MM.1S (cell line): Measurements from ENCODE around the gene SSBP2.

Experiments used
- EZH2 ChIP-seq: fragments of 300-600 bp; sonication (generic); optimal IDR thresholded peaks from 2 replicates; pipeline ENCODE3; 2017; ENCODE audit warnings: low read depth, mild to moderate bottlenecking, antibody characterized with exemption, low read length, mixed read lengths
- EZH2phosphoT487 ChIP-seq: fragments of 300-600 bp; sonication (generic); IDR thresholded peaks from 2 replicates; pipeline ENCODE4 v1.6.1; 2018; ENCODE audit warnings: antibody characterized with exemption, low read length
- TF ChIP-seq, protein P1 (sequence below): fragments of 300-600 bp; sonication (generic); IDR thresholded peaks from 2 replicates; pipeline ENCODE4 v1.5.1; 2016; ENCODE audit warnings: antibody characterized with exemption, low read length, mixed read lengths

DNA sequence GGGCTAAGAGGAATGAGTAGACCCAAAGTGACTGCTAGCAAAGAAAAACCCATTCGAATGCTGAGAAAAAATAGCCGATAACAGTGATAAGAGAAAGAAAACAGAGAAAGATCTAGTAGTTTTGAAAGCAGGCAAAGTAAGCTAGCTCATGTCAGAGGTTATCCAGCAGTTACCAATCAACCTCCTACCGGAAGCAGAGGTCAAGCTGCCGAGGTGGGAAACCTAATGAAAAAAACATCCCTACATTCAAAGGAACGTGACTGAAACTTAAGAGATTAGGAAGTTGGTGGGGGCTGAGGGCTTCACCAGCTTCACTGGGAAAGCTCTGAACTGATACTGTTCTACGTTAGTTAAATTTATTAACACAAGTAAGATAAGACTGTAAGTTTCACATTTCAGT, 32.6 kb downstream of the SSBP2 start:
- TF ChIP-seq, protein P1, sequence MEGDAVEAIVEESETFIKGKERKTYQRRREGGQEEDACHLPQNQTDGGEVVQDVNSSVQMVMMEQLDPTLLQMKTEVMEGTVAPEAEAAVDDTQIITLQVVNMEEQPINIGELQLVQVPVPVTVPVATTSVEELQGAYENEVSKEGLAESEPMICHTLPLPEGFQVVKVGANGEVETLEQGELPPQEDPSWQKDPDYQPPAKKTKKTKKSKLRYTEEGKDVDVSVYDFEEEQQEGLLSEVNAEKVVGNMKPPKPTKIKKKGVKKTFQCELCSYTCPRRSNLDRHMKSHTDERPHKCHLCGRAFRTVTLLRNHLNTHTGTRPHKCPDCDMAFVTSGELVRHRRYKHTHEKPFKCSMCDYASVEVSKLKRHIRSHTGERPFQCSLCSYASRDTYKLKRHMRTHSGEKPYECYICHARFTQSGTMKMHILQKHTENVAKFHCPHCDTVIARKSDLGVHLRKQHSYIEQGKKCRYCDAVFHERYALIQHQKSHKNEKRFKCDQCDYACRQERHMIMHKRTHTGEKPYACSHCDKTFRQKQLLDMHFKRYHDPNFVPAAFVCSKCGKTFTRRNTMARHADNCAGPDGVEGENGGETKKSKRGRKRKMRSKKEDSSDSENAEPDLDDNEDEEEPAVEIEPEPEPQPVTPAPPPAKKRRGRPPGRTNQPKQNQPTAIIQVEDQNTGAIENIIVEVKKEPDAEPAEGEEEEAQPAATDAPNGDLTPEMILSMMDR = no peak
- TF ChIP-seq EZH2 (no peak), EZH2phosphoT487 (no peak)
